SK-N-SH (cell line): ENCODE data around the gene MRPS22. TPM values are rescaled to one million over a fixed set of nuclear protein-coding genes. Genes with fewer than 3 reads are reported as not detected.

Experiments
- CTCF ChIA-PET: fragments of 300-600, 350-600 bp; formaldehyde crosslinking; extraction: SDS; loops from one replicate; lab custom pipeline; 2021; lab: Yijun Ruan, JAX
- POLR2A ChIA-PET: fragments of 350-600 bp; sonication (Branson Sonifier 250); formaldehyde crosslinking; extraction: SDS; loops from one replicate; lab custom pipeline; 2020; ENCODE audit warnings: antibody characterized with exemption, inconsistent platforms; lab: Yijun Ruan, JAX
- DNase-seq: peaks from one replicate; pipeline ENCODE4 v3.0.0; 2012
- H2AFZ ChIP-seq: fragments of 200-600 bp; sonication (generic); 2 replicates; pipeline ENCODE4 v1.8.1; 2016; ENCODE audit warnings: antibody characterized with exemption, mild to moderate bottlenecking, low read depth
- H3F3A ChIP-seq: fragments of 200-600 bp; sonication (generic); replicated peaks from 2 replicates; pipeline ENCODE3; 2016; ENCODE audit warnings: antibody characterized with exemption, mild to moderate bottlenecking; ENCODE audit not compliant: insufficient read depth
- H3K27ac ChIP-seq, 2 experiments: fragments of 200-500 bp in 1 of 2; fragments of 200-600 bp in 1 of 2; sonication (Bioruptor generic) in 1 of 2; sonication (generic), shearing (Covaris generic) in 1 of 2; 2 replicates each; pipeline versions ENCODE4 v1.5.1 to v1.6.1; 2014 to 2016; ENCODE audit warnings: low read depth in 2 of 2, inconsistent platforms in 1 of 2, low read length in 1 of 2, mild to moderate bottlenecking in 1 of 2, mixed read lengths in 1 of 2
- H3K27me3 ChIP-seq: fragments of 200-600 bp; sonication (generic), shearing (Covaris generic); 2 replicates; pipeline ENCODE4 v1.6.1; 2016; ENCODE audit warnings: mixed run types; ENCODE audit not compliant: insufficient read depth
- H3K36me3 ChIP-seq, 2 experiments: fragments of 200-500 bp in 1 of 2; fragments of 200-600 bp in 1 of 2; sonication (Bioruptor generic) in 1 of 2; sonication (generic) in 1 of 2; replicated peaks in 1 of 2; 2 replicates each; pipeline versions ENCODE3 to v1.5.1; 2014 to 2016; ENCODE audit warnings: low read length in 1 of 2, mild to moderate bottlenecking in 1 of 2; ENCODE audit not compliant: insufficient read depth in 2 of 2, control insufficient read depth in 1 of 2
- H3K4me1 ChIP-seq, 2 experiments: fragments of 200-500 bp in 1 of 2; fragments of 200-600 bp in 1 of 2; sonication (Bioruptor generic) in 1 of 2; sonication (generic), shearing (Covaris generic) in 1 of 2; 2 replicates each; pipeline versions ENCODE4 v1.5.1 to v1.6.1; 2014 to 2016; ENCODE audit warnings: low read depth in 1 of 2, low read length in 1 of 2, mixed run types in 1 of 2; ENCODE audit not compliant: insufficient read depth in 2 of 2, control insufficient read depth in 1 of 2
- H3K4me2 ChIP-seq: fragments of 200-600 bp; sonication (generic), shearing (Covaris generic); 2 replicates; pipeline ENCODE4 v1.6.1; 2017; ENCODE audit warnings: mixed run types
- H3K4me3 ChIP-seq, 2 experiments: fragments of 200-500 bp in 1 of 2; fragments of 200-600 bp in 1 of 2; sonication (Bioruptor generic) in 1 of 2; sonication (generic), shearing (Covaris generic) in 1 of 2; 2 replicates each; pipeline versions ENCODE4 v1.5.1 to v1.8.1; 2014 to 2016; ENCODE audit warnings: low read depth in 2 of 2, inconsistent platforms in 1 of 2, low read length in 1 of 2, mild to moderate bottlenecking in 1 of 2, mixed read lengths in 1 of 2, moderate library complexity in 1 of 2
- H3K79me2 ChIP-seq: fragments of 200-600 bp; sonication (generic); 2 replicates; pipeline ENCODE4 v1.8.1; 2017; ENCODE audit warnings: mild to moderate bottlenecking; ENCODE audit not compliant: insufficient read depth
- H3K9ac ChIP-seq: fragments of 200-600 bp; sonication (generic); 2 replicates; pipeline ENCODE4 v1.6.1; 2017; ENCODE audit warnings: mixed run types
- H3K9me2 ChIP-seq: fragments of 200-600 bp; sonication (generic); 2 replicates; pipeline ENCODE4 v1.6.1; 2017; ENCODE audit warnings: mixed run types
- H3K9me3 ChIP-seq: fragments of 200-600 bp; sonication (generic); 2 replicates; pipeline ENCODE4 v1.6.1; 2017; ENCODE audit warnings: mixed run types, mild to moderate bottlenecking, moderate library complexity
- H4K20me1 ChIP-seq: fragments of 200-600 bp; sonication (generic); 2 replicates; pipeline ENCODE4 v1.6.1; 2017; ENCODE audit warnings: mild to moderate bottlenecking, mixed run types; ENCODE audit not compliant: insufficient read depth
- CHD2 ChIP-seq: fragments of 150-350 bp; IDR thresholded peaks from 2 replicates; pipeline ENCODE4 v1.6.1; 2018; ENCODE audit warnings: low read length; ENCODE audit not compliant: partially characterized antibody
- ELF1 ChIP-seq: IDR thresholded peaks from 2 replicates; pipeline ENCODE4 v1.4.0; 2012
- FOSL2 ChIP-seq: IDR thresholded peaks from 2 replicates; pipeline ENCODE4 v1.4.0; 2012; ENCODE audit warnings: low read depth, mild to moderate bottlenecking, moderate library complexity, borderline replicate concordance
- FOXM1 ChIP-seq: IDR thresholded peaks from 2 replicates; pipeline ENCODE4 v1.4.0; 2012; ENCODE audit warnings: low read depth, mild to moderate bottlenecking
- IRF3 ChIP-seq: fragments of 150-350 bp; IDR thresholded peaks from 2 replicates; pipeline ENCODE4 v1.6.1; 2016; ENCODE audit warnings: mild to moderate bottlenecking, low read depth, low read length
- JUND ChIP-seq: IDR thresholded peaks from 2 replicates; pipeline ENCODE4 v1.4.0; 2012
- NFIC ChIP-seq: IDR thresholded peaks from 2 replicates; pipeline ENCODE4 v1.4.0; 2012; ENCODE audit warnings: borderline replicate concordance
- NRF1 ChIP-seq: IDR thresholded peaks from 2 replicates; pipeline ENCODE4 v1.6.1; 2012; ENCODE audit warnings: low read depth, mild to moderate bottlenecking, low read length
- POLR2AphosphoS5 ChIP-seq: IDR thresholded peaks from 2 replicates; pipeline ENCODE4 v1.6.1; 2012; ENCODE audit warnings: low read depth, low read length
- RAD21 ChIP-seq: IDR thresholded peaks from 2 replicates; pipeline ENCODE4 v1.6.1; 2012; ENCODE audit warnings: mild to moderate bottlenecking, low read length
- RCOR1 ChIP-seq: fragments of 150-350 bp; IDR thresholded peaks from 2 replicates; pipeline ENCODE4 v1.6.1; 2017; ENCODE audit warnings: antibody characterized with exemption, low read length
- REST ChIP-seq: IDR thresholded peaks from 2 replicates; pipeline ENCODE4 v1.6.1; 2012; ENCODE audit warnings: mild to moderate bottlenecking, low read depth, low read length, moderate library complexity
- TCF12 ChIP-seq: IDR thresholded peaks from 2 replicates; pipeline ENCODE4 v1.4.0; 2012
- TEAD4 ChIP-seq: IDR thresholded peaks from 2 replicates; pipeline ENCODE4 v1.4.0; 2012; ENCODE audit warnings: mild to moderate bottlenecking, borderline replicate concordance; ENCODE audit not compliant: insufficient read depth
- USF1 ChIP-seq: IDR thresholded peaks from 2 replicates; pipeline ENCODE4 v1.4.0; 2012; ENCODE audit warnings: low read depth, borderline replicate concordance
- USF2 ChIP-seq: fragments of 150-350 bp; IDR thresholded peaks from 2 replicates; pipeline ENCODE4 v1.6.1; 2017; ENCODE audit warnings: antibody characterized with exemption, low read length, low read depth, borderline replicate concordance
- YY1 ChIP-seq: IDR thresholded peaks from 2 replicates; pipeline ENCODE4 v1.4.0; 2012; ENCODE audit warnings: low read depth, mild to moderate bottlenecking
- WGBS: methylation state at CpG from one replicate; pipeline ENCODE4 v1.1.6; 2017; ENCODE audit warnings: low lambda C conversion rate; 5-methylcytosine and 5-hydroxymethylcytosine counted together
- polyA plus RNA-seq, 3 experiments: library from polyadenylated mRNA; depleted of rRNA; stranded (reverse); fragments of >200 nt; gene quantifications; 2 replicates each; pipeline ENCODE4 v1.2.3, GENCODE V29; 2012

The MRPS22 gene
- polyA plus RNA-seq, 1 of the 3 experiments (the other 2 are of a cell fraction) = 50.6 TPM

DNA sequence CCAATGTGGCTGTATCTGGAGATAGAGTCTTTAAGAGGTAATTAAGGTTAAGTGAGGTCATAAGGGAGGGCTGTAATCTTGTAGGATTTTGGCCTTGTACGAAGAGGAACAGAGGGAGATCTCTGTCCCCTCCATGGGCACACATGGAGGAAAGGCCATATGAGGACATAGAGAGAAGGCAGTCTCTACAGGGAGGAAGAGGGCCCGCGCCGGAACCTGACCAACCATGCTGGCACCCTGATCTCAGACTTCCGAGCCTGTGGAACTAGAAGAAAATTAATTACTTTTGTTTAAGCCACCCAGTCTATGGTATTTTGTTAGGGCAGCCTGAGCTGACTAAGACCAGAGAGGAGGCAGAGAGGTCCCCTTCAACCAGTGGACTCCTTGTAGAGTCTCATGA is 17.7 kb upstream of the MRPS22 start:
- POLR2A ChIA-PET = no interaction called here
- CTCF ChIA-PET = interaction anchor here (1.6 to 3.8 kb wide), 2 partner anchors 214 to 390 kb away, joined by 6 to 40 read pairs; no protein-coding TSS in a partner anchor
- 77% methylated on average over 5 of the region's 5 CpGs for WGBS
- Histone ChIP-seq H3K36me3 (no peaks in the 10 kb centered on the region), H3K27ac (no peak overlapping the region), H4K20me1 (no peaks in the 10 kb centered on the region), H3K9ac (no peak overlapping the region), H3K9me2 (no peaks in the 10 kb centered on the region), H3K4me3 (no peak overlapping the region), H2AFZ (no peak overlapping the region), H3K4me1 (peaks cover 0 to 5% of the 10 kb centered on the region in 2 experiments; a peak in 1 of 4 replicates), H3K27me3 (peaks cover 11% of the 10 kb centered on the region; the same call in 1 of the 2 replicates), H3K79me2 (no peaks in the 10 kb centered on the region), H3K9me3 (no peaks in the 10 kb centered on the region), H3F3A (no peaks in the 10 kb centered on the region), H3K4me2 (no peak overlapping the region)
- TF ChIP-seq REST = no peak
- TF ChIP-seq JUND = no peak
- no peak for TF ChIP-seq POLR2AphosphoS5
- TF ChIP-seq RCOR1 = no peak
- no peak for TF ChIP-seq YY1
- TF ChIP-seq IRF3 = no peak
- TF ChIP-seq ELF1 = no peak
- no peak for TF ChIP-seq NFIC
- no peak for TF ChIP-seq USF2
- no peak for TF ChIP-seq TEAD4
- TF ChIP-seq FOXM1 = no peak
- no peak for TF ChIP-seq CHD2
- TF ChIP-seq RAD21 = no peak
- TF ChIP-seq USF1 = no peak
- TF ChIP-seq NRF1 = no peak
- no peak for TF ChIP-seq FOSL2
- TF ChIP-seq TCF12 = no peak
- no peak for DNase-seq
